K562 (cell line): ENCODE results near the gene ROBO2. TPM values are rescaled to one million over a fixed set of nuclear protein-coding genes. Genes with fewer than 3 reads are reported as not detected.
A peak's percentile ranks its signal among the peaks of the same experiment; 100 is the strongest.

Experiments
- ARID2 ChIP-seq: fragments of 450-650 bp; IDR thresholded peaks from 2 replicates; pipeline ENCODE4 v1.6.1; 2017; ENCODE audit warnings: antibody characterized with exemption, mild to moderate bottlenecking
- CEBPB ChIP-seq: fragments of 450-650 bp; IDR thresholded peaks from 2 replicates; pipeline ENCODE4 v1.6.1; 2016; ENCODE audit warnings: missing genetic modification characterization, missing compliant biosample characterization
- ETS2 ChIP-seq: IDR thresholded peaks from 2 replicates; pipeline ENCODE4 v1.6.1; 2016; ENCODE audit warnings: borderline replicate concordance, missing genetic modification characterization, mild to moderate bottlenecking, moderate library complexity, missing compliant biosample characterization; ENCODE audit not compliant: poor library complexity, severe bottlenecking
- FOXP1 ChIP-seq: sonication (generic); formaldehyde crosslinking; IDR thresholded peaks from 2 replicates; pipeline ENCODE4 v1.8.0; 2022; ENCODE audit warnings: mild to moderate bottlenecking, missing genetic modification reagents
- PTBP1 ChIP-seq: fragments of 200-400 bp; formaldehyde crosslinking; IDR thresholded peaks from 2 replicates; pipeline ENCODE4 v1.6.1; 2017; ENCODE audit warnings: low read depth, low read length
- RBM25 ChIP-seq: fragments of 200-400 bp; formaldehyde crosslinking; IDR thresholded peaks from 2 replicates; pipeline ENCODE4 v1.6.1; 2018; ENCODE audit warnings: low read length, low read depth, moderate library complexity; ENCODE audit not compliant: severe bottlenecking
- SMAD4 ChIP-seq: fragments of 250-450 bp; sonication (Bioruptor Pico); conservative IDR thresholded peaks from 2 replicates; pipeline ENCODE4 v1.8.0; 2021; ENCODE audit warnings: inconsistent platforms, mild to moderate bottlenecking, moderate library complexity
- TCF7 ChIP-seq: sonication (generic); IDR thresholded peaks from 2 replicates; pipeline ENCODE4 v1.6.1; 2016; ENCODE audit warnings: antibody characterized with exemption, borderline replicate concordance
- TSHZ1 ChIP-seq: fragments of 250-450 bp; sonication (Bioruptor Pico); IDR thresholded peaks from 2 replicates; pipeline ENCODE4 v1.4.0; 2020; ENCODE audit warnings: mild to moderate bottlenecking, moderate library complexity
- ZNF175 ChIP-seq: fragments of 200-800 bp; sonication (Bioruptor generic); IDR thresholded peaks from 2 replicates; pipeline ENCODE4 v1.6.1; 2016; ENCODE audit warnings: low read depth, mild to moderate bottlenecking, missing genetic modification characterization, missing compliant biosample characterization
- ZNF239 ChIP-seq: fragments of 250-450 bp; sonication (Bioruptor Pico); IDR thresholded peaks from 2 replicates; pipeline ENCODE4 v1.4.0; 2020; ENCODE audit warnings: mild to moderate bottlenecking
- polyA plus RNA-seq, 8 experiments: library from polyadenylated mRNA; depleted of rRNA in 4 of 8; stranded (reverse) in 5 of 8; unstranded in 3 of 8; fragments of >200 nt; fragmentation: Nextera tagmentation in 2 of 8; fragmentation: Illumina TruSeq in 1 of 8; extraction: Ambion mirVana in 2 of 8; extraction: Trizol in 1 of 8; gene quantifications; 2 replicates each; pipeline versions ENCODE4 v1.2.1 to v1.2.3, GENCODE V29; 2011 to 2014; ENCODE audit warnings: inconsistent platforms in 1 of 8, missing spikeins in 1 of 8
- total RNA-seq, 7 experiments: library from RNA; depleted of rRNA in 6 of 7; stranded (reverse); fragments of >200 nt in 6 of 7; fragmentation: Illumina TruSeq in 2 of 7; extraction: Trizol in 2 of 7; gene quantifications; 2 replicates each; pipeline versions ENCODE4 v1.2.1 to v1.2.3, GENCODE V29; 2011 to 2021; ENCODE audit warnings: low replicate concordance in 1 of 7
- TF ChIP-seq, protein P1 (sequence below): fragments of 200-800 bp; sonication (Bioruptor generic); IDR thresholded peaks from 2 replicates; pipeline ENCODE4 v1.6.1; 2017; ENCODE audit warnings: missing genetic modification characterization, missing compliant biosample characterization
- TF ChIP-seq, protein P2 (sequence below), 2 experiments: fragments of 450-650 bp in 1 of 2; sonication (generic) in 1 of 2; formaldehyde crosslinking in 1 of 2; IDR thresholded peaks; 2 replicates each; pipeline versions ENCODE4 v1.7.1 to v1.9.0; 2016 to 2022; ENCODE audit warnings: inconsistent platforms in 1 of 2, mild to moderate bottlenecking in 1 of 2, missing genetic modification reagents in 1 of 2

Gene ROBO2
- total and polyA plus RNA-seq, 9 of the 15 experiments (the other 6 are each of a cell fraction or from before 2014, with no cell fraction given), result 0.84 to 3.0 (median 1.7) TPM

GRCh38 chr3:77348244-77348855 is 308.5 kb downstream of the ROBO2 start (continued):
- peak; percentile 71; the same call in 1 of the 2 replicates for TF ChIP-seq TSHZ1 (CRISPR knock-in tag)
- no peak for TF ChIP-seq CEBPB (tag)
- no peak for TF ChIP-seq ARID2
- no peak for TF ChIP-seq ZNF239 (CRISPR knock-in tag)
- TF ChIP-seq SMAD4, result 0 out of 2 replicates have a peak, but pooled peaks have one; percentile 32
- TF ChIP-seq, protein P1, sequence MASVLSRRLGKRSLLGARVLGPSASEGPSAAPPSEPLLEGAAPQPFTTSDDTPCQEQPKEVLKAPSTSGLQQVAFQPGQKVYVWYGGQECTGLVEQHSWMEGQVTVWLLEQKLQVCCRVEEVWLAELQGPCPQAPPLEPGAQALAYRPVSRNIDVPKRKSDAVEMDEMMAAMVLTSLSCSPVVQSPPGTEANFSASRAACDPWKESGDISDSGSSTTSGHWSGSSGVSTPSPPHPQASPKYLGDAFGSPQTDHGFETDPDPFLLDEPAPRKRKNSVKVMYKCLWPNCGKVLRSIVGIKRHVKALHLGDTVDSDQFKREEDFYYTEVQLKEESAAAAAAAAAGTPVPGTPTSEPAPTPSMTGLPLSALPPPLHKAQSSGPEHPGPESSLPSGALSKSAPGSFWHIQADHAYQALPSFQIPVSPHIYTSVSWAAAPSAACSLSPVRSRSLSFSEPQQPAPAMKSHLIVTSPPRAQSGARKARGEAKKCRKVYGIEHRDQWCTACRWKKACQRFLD, result peak; percentile 80
- TF ChIP-seq RBM25, result no peak
- peak; percentile 81 for TF ChIP-seq ZNF175
- no peak for TF ChIP-seq PTBP1
- no peak for TF ChIP-seq TCF7
- no peak for TF ChIP-seq ETS2
- no peak for TF ChIP-seq FOXP1 (CRISPR knock-in tag)
- TF ChIP-seq, protein P2, sequence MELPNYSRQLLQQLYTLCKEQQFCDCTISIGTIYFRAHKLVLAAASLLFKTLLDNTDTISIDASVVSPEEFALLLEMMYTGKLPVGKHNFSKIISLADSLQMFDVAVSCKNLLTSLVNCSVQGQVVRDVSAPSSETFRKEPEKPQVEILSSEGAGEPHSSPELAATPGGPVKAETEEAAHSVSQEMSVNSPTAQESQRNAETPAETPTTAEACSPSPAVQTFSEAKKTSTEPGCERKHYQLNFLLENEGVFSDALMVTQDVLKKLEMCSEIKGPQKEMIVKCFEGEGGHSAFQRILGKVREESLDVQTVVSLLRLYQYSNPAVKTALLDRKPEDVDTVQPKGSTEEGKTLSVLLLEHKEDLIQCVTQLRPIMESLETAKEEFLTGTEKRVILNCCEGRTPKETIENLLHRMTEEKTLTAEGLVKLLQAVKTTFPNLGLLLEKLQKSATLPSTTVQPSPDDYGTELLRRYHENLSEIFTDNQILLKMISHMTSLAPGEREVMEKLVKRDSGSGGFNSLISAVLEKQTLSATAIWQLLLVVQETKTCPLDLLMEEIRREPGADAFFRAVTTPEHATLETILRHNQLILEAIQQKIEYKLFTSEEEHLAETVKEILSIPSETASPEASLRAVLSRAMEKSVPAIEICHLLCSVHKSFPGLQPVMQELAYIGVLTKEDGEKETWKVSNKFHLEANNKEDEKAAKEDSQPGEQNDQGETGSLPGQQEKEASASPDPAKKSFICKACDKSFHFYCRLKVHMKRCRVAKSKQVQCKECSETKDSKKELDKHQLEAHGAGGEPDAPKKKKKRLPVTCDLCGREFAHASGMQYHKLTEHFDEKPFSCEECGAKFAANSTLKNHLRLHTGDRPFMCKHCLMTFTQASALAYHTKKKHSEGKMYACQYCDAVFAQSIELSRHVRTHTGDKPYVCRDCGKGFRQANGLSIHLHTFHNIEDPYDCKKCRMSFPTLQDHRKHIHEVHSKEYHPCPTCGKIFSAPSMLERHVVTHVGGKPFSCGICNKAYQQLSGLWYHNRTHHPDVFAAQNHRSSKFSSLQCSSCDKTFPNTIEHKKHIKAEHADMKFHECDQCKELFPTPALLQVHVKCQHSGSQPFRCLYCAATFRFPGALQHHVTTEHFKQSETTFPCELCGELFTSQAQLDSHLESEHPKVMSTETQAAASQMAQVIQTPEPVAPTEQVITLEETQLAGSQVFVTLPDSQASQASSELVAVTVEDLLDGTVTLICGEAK (IDR thresholded peaks at IDR 0.05), result no peak
- TF ChIP-seq, protein P2 (CRISPR knock-in tag; IDR thresholded peaks at IDR 0.05), result no peak
